IPS-18c (cell line): ENCODE data around the gene ANKK1.

ENCODE experiments used
- H3K4me3 ChIP-seq: 2 replicates; pipeline ENCODE4 v1.7.0; 2013; ENCODE audit warnings: low read depth, mild to moderate bottlenecking, low read length, moderate library complexity; ENCODE audit not compliant: insufficient read depth
- H3K9me3 ChIP-seq: one replicate; pipeline ENCODE4 v1.6.1; 2013; ENCODE audit warnings: mild to moderate bottlenecking, low read length, moderate library complexity; ENCODE audit not compliant: control insufficient read depth, insufficient read depth

The ANKK1 gene

GRCh38 chr11:113431746-113432145 lies 44.2 kb downstream of the ANKK1 start:
- Histone ChIP-seq H3K9me3 (no peaks in the 10 kb centered on the region), H3K4me3 (no peak overlapping the region)

- no peaks in the 10 kb centered on the region for H3K9me3 ChIP-seq
These were observed 47.8 kb downstream of the ANKK1 start for GRCh38 chr11:113435190-113435968.

GRCh38 chr11:113436672-113437252 lies 49.2 kb downstream of the ANKK1 start:
- Histone ChIP-seq H3K9me3 (no peaks in the 10 kb centered on the region), H3K4me3 (no peak overlapping the region)

More at GRCh38 chr11:113435190-113435968, 47.8 kb downstream of the ANKK1 start:
- no peak overlapping the region for H3K4me3 ChIP-seq

GRCh38 chr11:113440816-113441215 lies 53.2 kb downstream of the ANKK1 start:
- H3K4me3 ChIP-seq, result no peak overlapping the region
- no peaks in the 10 kb centered on the region for H3K9me3 ChIP-seq

- no peaks in the 10 kb centered on the region for H3K9me3 ChIP-seq
- no peak overlapping the region for H3K4me3 ChIP-seq
These were observed 57.0 kb downstream of the ANKK1 start for GRCh38 chr11:113444502-113445123.

GRCh38 chr11:113446112-113446511 lies 58.5 kb downstream of the ANKK1 start:
- H3K9me3 ChIP-seq, result no peaks in the 10 kb centered on the region
- H3K4me3 ChIP-seq, result no peak overlapping the region

- Histone ChIP-seq H3K4me3 (no peak overlapping the region), H3K9me3 (no peaks in the 10 kb centered on the region)
These were observed 59.4 kb downstream of the ANKK1 start for GRCh38 chr11:113446938-113447337.

- Histone ChIP-seq H3K4me3 (no peak overlapping the region), H3K9me3 (no peaks in the 10 kb centered on the region)
These were observed 60.2 kb downstream of the ANKK1 start for GRCh38 chr11:113447621-113448315.

DNA sequence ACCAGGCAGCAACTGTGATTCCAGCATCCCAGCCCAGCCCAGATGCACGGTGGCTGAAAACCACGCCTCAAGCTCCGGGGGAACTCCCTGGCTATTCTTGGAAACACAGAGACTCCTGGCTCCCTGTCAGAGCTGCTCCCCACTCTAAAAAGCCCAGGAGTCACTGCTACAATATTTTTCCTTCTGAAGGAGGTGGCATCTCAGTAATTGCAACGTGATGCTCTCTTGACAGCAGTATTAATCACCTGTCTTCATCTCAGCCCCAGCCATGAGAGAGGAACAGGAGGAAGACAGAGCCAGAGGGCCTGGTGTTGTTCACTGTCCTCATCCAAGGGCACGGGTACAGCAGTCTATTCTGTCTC lies 60.7 kb downstream of the ANKK1 start:
- H3K4me3 ChIP-seq, result no peak overlapping the region
- H3K9me3 ChIP-seq, result no peaks in the 10 kb centered on the region

DNA sequence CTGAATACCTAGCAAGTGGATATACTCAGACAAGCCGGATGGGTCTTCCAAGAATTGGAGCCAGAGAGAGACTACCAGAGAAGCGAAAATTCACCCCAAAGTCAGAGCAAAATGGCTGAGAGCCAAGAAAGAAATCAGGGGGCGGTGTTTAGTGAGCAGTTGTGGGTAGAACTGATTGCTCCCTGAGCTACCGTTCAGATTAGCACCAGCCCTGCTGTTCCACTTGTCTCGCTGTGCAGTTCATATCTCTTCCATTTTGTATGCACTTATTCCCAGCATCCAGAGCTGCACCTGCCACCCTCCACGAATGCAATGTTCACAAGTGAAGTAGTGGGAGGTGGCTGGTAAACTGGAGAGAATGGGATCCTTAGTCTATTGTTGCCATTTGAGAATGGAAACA lies 62.2 kb downstream of the ANKK1 start:
- Histone ChIP-seq H3K4me3 (no peak overlapping the region), H3K9me3 (no peaks in the 10 kb centered on the region)
